ENCODE results near the gene BLACAT1.
"Not testable (repeated sequence)": the region's sequence is repeated elsewhere in the genome, so short reads cannot be mapped to it uniquely, and the experiment has no call there.

Gene BLACAT1

GRCh38 chr1:205494115-205494514 lies 38.3 kb upstream of the BLACAT1 start:
- H3K4me2 ChIP-seq (ENCODE audit: low read length) = no peak overlapping the region
- peaks cover 72% of the 10 kb centered on the region for H3K27me3 ChIP-seq (ENCODE audit: control insufficient read depth, insufficient read depth, low read length)
- H3K4me1 ChIP-seq (ENCODE audit: control insufficient read depth, insufficient read depth, low read length) = peaks cover 16% of the 10 kb centered on the region
- no peaks in the 10 kb centered on the region for H3K36me3 ChIP-seq (ENCODE audit: insufficient read depth, low read length)
- no peak overlapping the region for H3K9ac ChIP-seq (ENCODE audit: low read depth, low read length)
- H3K4me3 ChIP-seq (ENCODE audit: low read length) = no peak overlapping the region
- H3K9me3 ChIP-seq (replicated peaks; ENCODE audit: low read length) = no peaks in the 10 kb centered on the region

DNA sequence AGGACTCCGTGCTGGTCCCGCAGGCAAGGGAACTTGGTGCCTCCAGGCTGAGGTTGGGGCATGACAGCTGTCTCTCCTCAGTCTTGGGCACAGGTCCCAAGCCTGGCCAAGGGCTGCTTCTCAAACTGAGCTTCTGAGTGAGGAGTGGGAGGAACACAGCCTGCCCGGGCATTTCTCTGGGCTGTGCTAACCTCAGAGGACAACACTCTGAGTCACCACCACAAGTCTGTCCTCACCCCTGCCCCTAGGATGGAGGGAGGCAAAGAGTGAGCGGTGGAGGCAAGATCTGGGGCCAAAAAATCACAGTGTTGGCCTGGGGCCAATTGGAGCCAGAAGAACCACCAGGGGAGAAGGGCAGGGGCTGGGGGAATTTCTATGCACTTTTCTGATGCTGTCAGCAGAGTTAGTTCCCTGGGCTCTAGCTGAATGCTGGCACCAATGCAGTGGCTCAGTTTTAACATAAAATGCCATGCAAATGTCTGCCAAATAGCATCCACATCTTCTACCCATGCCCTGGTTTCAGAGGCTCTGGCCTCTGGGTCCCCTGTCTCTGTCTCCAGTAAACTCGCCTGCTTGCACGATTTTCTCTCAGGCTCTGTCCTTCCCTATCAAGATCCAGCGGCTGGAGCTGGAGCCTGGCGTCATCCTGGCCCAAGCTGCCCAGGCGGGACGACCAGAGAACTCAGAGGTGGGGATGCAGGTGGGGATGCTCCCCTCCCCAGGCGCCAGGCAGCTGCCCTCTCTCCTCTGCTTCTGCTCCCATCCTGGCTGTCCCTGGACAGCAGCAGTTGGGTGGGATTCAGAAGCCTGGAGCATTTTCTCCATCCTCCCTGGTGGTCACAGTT lies 37.6 kb upstream of the BLACAT1 start:
- Histone ChIP-seq H3K4me2 (ENCODE audit: low read length) (peak overlapping the region; percentile 58), H3K9me3 (replicated peaks; ENCODE audit: low read length) (no peaks in the 10 kb centered on the region), H3K4me3 (ENCODE audit: low read length) (no peak overlapping the region), H3K36me3 (ENCODE audit: insufficient read depth, low read length) (no peaks in the 10 kb centered on the region), H3K9ac (ENCODE audit: low read depth, low read length) (no peak overlapping the region), H3K4me1 (ENCODE audit: control insufficient read depth, insufficient read depth, low read length) (peaks cover 16% of the 10 kb centered on the region), H3K27me3 (ENCODE audit: control insufficient read depth, insufficient read depth, low read length) (peaks cover 78% of the 10 kb centered on the region)

DNA sequence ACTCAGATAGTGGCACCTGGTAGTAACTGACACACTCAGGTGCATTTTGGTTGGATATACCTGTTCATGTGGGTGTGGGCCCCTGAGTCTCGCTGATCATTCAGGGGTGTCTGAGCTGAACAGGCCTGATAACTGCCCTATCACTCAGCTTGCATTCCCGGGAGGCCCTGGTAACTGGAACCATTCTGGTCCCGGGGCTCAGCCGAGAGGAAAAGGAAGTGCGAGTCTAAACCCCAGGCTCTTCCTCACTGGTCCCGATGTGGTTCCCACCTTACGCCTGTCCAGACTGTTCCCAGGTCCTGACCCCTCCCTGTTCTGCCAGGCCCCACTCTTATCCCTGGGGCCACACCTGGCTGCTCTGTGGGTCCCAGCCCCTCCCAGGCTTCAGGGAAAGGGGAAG lies 36.9 kb upstream of the BLACAT1 start:
- H3K27me3 ChIP-seq (ENCODE audit: control insufficient read depth, insufficient read depth, low read length) = peaks cover 76% of the 10 kb centered on the region
- H3K9ac ChIP-seq (ENCODE audit: low read depth, low read length) = no peak overlapping the region
- H3K4me1 ChIP-seq (ENCODE audit: control insufficient read depth, insufficient read depth, low read length) = peaks cover 16% of the 10 kb centered on the region
- peak overlapping the region; percentile 58 for H3K4me2 ChIP-seq (ENCODE audit: low read length)
- no peaks in the 10 kb centered on the region for H3K36me3 ChIP-seq (ENCODE audit: insufficient read depth, low read length)
- no peaks in the 10 kb centered on the region for H3K9me3 ChIP-seq (replicated peaks; ENCODE audit: low read length)
- no peak overlapping the region for H3K4me3 ChIP-seq (ENCODE audit: low read length)

- H3K4me3 ChIP-seq (ENCODE audit: low read length) = no peak overlapping the region
- H3K9me3 ChIP-seq (replicated peaks; ENCODE audit: low read length) = no peaks in the 10 kb centered on the region
- no peak overlapping the region for H3K9ac ChIP-seq (ENCODE audit: low read depth, low read length)
- H3K4me2 ChIP-seq (ENCODE audit: low read length) = no peak overlapping the region
- H3K36me3 ChIP-seq (ENCODE audit: insufficient read depth, low read length) = no peaks in the 10 kb centered on the region
- peaks cover 16% of the 10 kb centered on the region for H3K4me1 ChIP-seq (ENCODE audit: control insufficient read depth, insufficient read depth, low read length)
- peaks cover 70% of the 10 kb centered on the region for H3K27me3 ChIP-seq (ENCODE audit: control insufficient read depth, insufficient read depth, low read length)
Observed at GRCh38 chr1:205492201-205492667, 36.4 kb upstream of the BLACAT1 start.

GRCh38 chr1:205491794-205492193 lies 35.9 kb upstream of the BLACAT1 start:
- peaks cover 67% of the 10 kb centered on the region for H3K27me3 ChIP-seq (ENCODE audit: control insufficient read depth, insufficient read depth, low read length)
- no peaks in the 10 kb centered on the region for H3K9me3 ChIP-seq (replicated peaks; ENCODE audit: low read length)
- H3K9ac ChIP-seq (ENCODE audit: low read depth, low read length) = no peak overlapping the region
- no peak overlapping the region for H3K4me3 ChIP-seq (ENCODE audit: low read length)
- H3K36me3 ChIP-seq (ENCODE audit: insufficient read depth, low read length) = no peaks in the 10 kb centered on the region
- peaks cover 16% of the 10 kb centered on the region for H3K4me1 ChIP-seq (ENCODE audit: control insufficient read depth, insufficient read depth, low read length)
- no peak overlapping the region for H3K4me2 ChIP-seq (ENCODE audit: low read length)

DNA sequence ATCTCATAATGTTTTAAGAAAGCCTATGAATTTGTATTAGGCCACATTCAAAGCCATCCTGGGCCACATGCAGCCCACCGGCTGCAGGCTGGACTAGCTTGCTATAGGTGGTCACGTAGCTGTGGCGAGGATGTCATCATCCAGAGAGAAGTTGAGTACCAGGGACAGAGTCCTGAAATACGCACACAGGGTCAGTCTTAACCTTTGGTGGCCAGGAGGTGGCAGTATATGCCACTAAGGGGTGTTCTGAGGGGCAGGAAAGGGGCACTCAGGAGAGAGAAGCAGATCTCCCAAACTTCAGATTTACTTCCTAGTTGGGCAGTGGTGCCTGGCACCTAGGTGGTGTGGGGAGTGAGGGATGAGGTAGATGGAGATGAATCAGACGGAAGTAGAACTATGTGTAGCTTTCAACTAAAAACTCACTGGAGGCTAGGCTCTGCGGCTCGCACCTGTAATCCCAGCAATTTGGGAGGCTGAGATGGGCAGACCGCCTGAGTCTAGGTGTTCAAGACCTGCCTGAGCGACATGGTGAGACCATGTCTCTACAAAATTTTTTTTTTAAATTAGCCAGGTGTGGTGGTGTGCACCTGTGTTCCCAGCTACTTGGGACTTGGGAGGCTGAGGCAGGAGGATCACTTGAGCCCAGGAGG lies 32.4 kb upstream of the BLACAT1 start:
- Histone ChIP-seq H3K4me3 (ENCODE audit: low read length) (no peak overlapping the region), H3K27me3 (ENCODE audit: control insufficient read depth, insufficient read depth, low read length) (peaks cover 62% of the 10 kb centered on the region), H3K4me1 (ENCODE audit: control insufficient read depth, insufficient read depth, low read length) (peaks cover 12% of the 10 kb centered on the region), H3K9me3 (replicated peaks; ENCODE audit: low read length) (no peaks in the 10 kb centered on the region), H3K4me2 (ENCODE audit: low read length) (no peak overlapping the region), H3K36me3 (ENCODE audit: insufficient read depth, low read length) (no peaks in the 10 kb centered on the region), H3K9ac (ENCODE audit: low read depth, low read length) (no peak overlapping the region)

- H3K9ac ChIP-seq (ENCODE audit: low read depth, low read length) = no peak overlapping the region
- H3K4me1 ChIP-seq (ENCODE audit: control insufficient read depth, insufficient read depth, low read length) = no peaks in the 10 kb centered on the region
Observed at GRCh38 chr1:205486258-205486657, 30.4 kb upstream of the BLACAT1 start.

GRCh38 chr1:205484985-205485967 lies 29.4 kb upstream of the BLACAT1 start:
- Histone ChIP-seq H3K9me3 (replicated peaks; ENCODE audit: low read length) (no peaks in the 10 kb centered on the region), H3K9ac (ENCODE audit: low read depth, low read length) (no peak overlapping the region), H3K4me1 (ENCODE audit: control insufficient read depth, insufficient read depth, low read length) (no peaks in the 10 kb centered on the region), H3K27me3 (ENCODE audit: control insufficient read depth, insufficient read depth, low read length) (peaks cover 65% of the 10 kb centered on the region), H3K36me3 (ENCODE audit: insufficient read depth, low read length) (no peaks in the 10 kb centered on the region), H3K4me3 (ENCODE audit: low read length) (no peak overlapping the region), H3K4me2 (ENCODE audit: low read length) (no peak overlapping the region)

More at GRCh38 chr1:205486258-205486657, 30.4 kb upstream of the BLACAT1 start:
- no peak overlapping the region for H3K4me2 ChIP-seq (ENCODE audit: low read length)
- H3K27me3 ChIP-seq (ENCODE audit: control insufficient read depth, insufficient read depth, low read length) = peaks cover 63% of the 10 kb centered on the region
- no peaks in the 10 kb centered on the region for H3K9me3 ChIP-seq (replicated peaks; ENCODE audit: low read length)
- no peaks in the 10 kb centered on the region for H3K36me3 ChIP-seq (ENCODE audit: insufficient read depth, low read length)
- no peak overlapping the region for H3K4me3 ChIP-seq (ENCODE audit: low read length)

DNA sequence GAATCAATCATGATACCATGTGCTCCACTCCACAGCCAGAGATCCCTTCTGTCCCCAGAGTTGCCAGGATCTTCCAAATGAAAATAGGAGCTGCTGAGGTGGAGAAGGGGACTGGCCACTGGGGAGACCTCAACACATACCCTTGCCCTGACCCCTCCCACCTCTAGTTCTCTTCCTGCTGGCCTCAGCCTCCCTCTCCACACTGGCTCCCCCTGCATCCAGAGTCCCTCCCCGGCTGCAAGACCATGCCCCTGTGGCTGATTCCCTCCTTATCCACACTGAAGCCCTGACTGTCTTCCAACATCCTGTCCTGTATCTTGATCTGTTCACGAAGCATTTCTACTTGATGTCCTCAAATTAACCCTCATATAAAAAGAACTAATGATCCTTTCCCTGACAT lies 27.5 kb upstream of the BLACAT1 start:
- H3K36me3 ChIP-seq (ENCODE audit: insufficient read depth, low read length) = no peaks in the 10 kb centered on the region
- H3K27me3 ChIP-seq (ENCODE audit: control insufficient read depth, insufficient read depth, low read length) = peaks cover 55% of the 10 kb centered on the region

GRCh38 chr1:205482587-205482986 lies 26.7 kb upstream of the BLACAT1 start:
- H3K9me3 ChIP-seq (replicated peaks; ENCODE audit: low read length); H3K36me3 ChIP-seq (ENCODE audit: insufficient read depth, low read length); H3K4me2 ChIP-seq (ENCODE audit: low read length); H3K4me3 ChIP-seq (ENCODE audit: low read length); H3K4me1 ChIP-seq (ENCODE audit: control insufficient read depth, insufficient read depth, low read length); H3K9ac ChIP-seq (ENCODE audit: low read depth, low read length): not testable (repeated sequence)
- H3K27me3 ChIP-seq (ENCODE audit: control insufficient read depth, insufficient read depth, low read length) = peaks cover 55% of the 10 kb centered on the region

More for the DNA sequence above, 27.5 kb upstream of the BLACAT1 start:
- Histone ChIP-seq H3K4me2 (ENCODE audit: low read length) (no peak overlapping the region), H3K4me1 (ENCODE audit: control insufficient read depth, insufficient read depth, low read length) (no peaks in the 10 kb centered on the region), H3K4me3 (ENCODE audit: low read length) (no peak overlapping the region), H3K9ac (ENCODE audit: low read depth, low read length) (no peak overlapping the region), H3K9me3 (replicated peaks; ENCODE audit: low read length) (no peaks in the 10 kb centered on the region)

GRCh38 chr1:205481629-205482151 lies 25.8 kb upstream of the BLACAT1 start:
- no peaks in the 10 kb centered on the region for H3K36me3 ChIP-seq (ENCODE audit: insufficient read depth, low read length)
- H3K9me3 ChIP-seq (replicated peaks; ENCODE audit: low read length) = no peaks in the 10 kb centered on the region
- H3K4me1 ChIP-seq (ENCODE audit: control insufficient read depth, insufficient read depth, low read length) = no peaks in the 10 kb centered on the region
- H3K4me3 ChIP-seq (ENCODE audit: low read length) = no peak overlapping the region
- H3K4me2 ChIP-seq (ENCODE audit: low read length) = no peak overlapping the region
- no peak overlapping the region for H3K9ac ChIP-seq (ENCODE audit: low read depth, low read length)
- H3K27me3 ChIP-seq (ENCODE audit: control insufficient read depth, insufficient read depth, low read length) = peaks cover 54% of the 10 kb centered on the region
